Kidney capillary endothelial cell (primary cell): ENCODE data around the gene OSBPL5.

Experiments
- DNase-seq: peaks from one replicate; pipeline ENCODE4 v3.0.0-alpha.2; 2018; ENCODE audit warnings: low spot score

The OSBPL5 gene

DNA sequence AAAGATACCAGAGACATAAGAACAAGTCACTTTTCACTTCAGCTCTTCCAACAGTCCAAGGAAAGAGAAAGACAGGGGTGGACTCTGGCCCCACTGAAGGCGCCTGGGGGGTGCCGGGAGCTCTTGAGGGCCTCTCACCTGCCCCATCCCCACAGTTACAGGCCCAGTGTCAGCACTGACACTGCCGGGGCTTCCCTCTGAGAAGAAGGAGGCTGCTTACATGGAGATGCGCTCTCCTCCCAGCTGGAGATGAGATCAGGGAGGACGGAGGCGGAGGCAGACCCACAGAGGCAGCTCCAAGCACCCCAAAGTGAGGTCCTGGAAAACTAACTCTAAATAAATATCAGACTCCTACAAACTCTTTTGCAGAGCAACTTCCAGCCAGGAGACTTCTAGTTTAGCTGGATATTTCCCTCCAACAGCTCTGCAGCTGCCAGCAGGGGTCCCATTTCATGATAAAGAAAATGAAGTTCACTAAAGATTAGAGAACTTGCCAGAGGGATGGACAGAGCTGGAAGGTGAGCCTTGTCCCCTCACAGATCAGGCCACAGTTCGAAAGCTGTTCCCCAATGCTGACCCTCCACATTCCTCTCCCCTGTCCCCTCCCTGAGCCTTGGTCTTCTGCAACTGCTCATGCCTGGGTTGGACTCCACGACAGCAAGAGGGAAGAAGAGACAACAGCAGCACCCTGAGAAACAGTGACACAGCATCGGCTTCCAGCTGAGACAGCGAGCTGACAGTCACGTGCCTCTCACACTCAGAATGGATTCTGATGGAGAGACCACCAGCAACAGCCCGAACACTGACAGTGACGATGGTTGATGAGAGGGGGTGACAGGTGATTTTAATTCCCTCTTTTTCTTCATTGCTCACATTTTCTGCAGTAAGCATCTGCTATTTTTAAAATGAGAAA, 113.7 kb downstream of the OSBPL5 start:
- DNase-seq = no peak

DNA sequence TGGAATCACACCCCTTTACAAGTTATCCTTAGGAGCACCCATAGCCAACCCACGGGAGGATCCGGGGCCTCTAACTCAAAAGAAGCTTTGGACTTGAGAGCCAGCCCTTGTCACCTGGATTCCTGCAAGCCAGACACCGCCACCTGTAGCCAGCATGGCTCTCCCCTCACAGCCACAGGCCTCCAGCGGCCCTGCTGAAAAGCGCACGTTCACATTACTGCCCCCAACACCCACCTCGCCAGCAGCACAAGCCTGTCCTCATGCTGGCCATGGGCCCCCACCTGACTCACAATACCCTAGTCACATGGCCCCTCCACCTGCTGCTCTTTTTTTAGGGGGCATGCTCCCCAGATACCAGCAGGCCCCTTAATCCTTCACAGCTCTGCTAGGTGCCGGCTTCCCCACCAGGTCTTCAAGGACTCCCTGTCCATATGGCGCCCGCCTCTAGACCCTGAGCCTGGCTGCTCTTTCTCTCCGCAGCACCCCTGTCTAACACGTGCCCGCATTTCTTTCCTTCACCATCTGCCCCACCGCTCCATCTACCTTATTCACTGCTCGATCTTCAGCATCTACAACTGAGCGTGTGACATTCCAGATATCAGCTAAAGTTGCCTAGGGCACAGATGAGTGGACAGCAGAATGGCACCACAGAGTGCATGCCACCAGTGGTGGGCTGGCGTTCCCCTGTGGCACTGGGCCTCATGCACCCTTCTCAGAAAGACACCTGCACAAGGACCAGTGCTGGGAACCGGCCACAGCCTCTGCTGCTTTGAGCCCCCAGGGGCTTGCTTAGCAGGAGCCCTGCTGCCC, 114.5 kb downstream of the OSBPL5 start:
- no peak for DNase-seq

GRCh38 chr11:3049430-3050243, 115.5 kb downstream of the OSBPL5 start:
- no peak for DNase-seq

- DNase-seq = no peak
Observed at GRCh38 chr11:3047637-3048036, 117.5 kb downstream of the OSBPL5 start.

DNA sequence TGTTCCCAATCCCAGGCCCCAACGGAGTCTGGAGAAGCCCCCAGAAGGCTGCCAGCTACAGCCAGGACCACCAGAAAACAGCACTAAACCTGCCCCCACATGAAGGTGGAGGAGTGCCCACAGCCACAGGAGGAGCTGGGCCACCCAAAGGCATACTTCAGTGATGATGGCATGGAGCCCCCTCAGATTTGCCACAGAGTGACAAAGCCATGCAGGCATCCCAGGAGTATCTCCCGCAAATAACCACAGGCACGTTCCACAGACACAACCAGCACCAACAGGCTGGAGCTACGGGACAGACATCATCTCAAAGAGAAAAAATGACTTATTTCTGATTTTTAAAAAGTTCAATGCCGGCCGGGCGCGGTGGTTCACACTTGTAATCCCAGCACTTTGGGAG, 118.5 kb downstream of the OSBPL5 start:
- no peak for DNase-seq

GRCh38 chr11:3046190-3046589, 118.9 kb downstream of the OSBPL5 start:
- no peak for DNase-seq

- DNase-seq = no peak
Observed at GRCh38 chr11:3044915-3045314, 120.2 kb downstream of the OSBPL5 start.

DNA sequence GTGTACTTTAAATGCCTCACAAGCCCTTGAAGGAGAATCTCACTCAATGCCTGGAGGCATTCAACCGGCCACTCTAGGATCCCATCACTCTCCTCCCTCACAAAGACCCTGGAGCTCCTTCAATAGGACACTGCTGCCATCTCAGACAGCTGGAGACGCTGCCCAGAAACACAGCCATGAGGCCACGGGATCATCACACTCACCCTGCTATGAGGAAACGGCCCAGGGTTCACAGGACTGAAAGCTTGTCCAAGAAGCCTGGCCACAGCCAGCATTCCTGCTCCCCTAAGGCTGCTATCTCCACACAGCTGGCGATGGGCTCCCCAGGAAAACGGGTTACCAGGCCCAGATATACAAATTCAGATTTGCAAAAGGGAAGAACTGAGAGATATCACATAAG, 121.1 kb downstream of the OSBPL5 start:
- DNase-seq = no peak

GRCh38 chr11:3043315-3043871, 121.7 kb downstream of the OSBPL5 start:
- no peak for DNase-seq

GRCh38 chr11:3042496-3043314, 122.4 kb downstream of the OSBPL5 start:
- no peak for DNase-seq

DNA sequence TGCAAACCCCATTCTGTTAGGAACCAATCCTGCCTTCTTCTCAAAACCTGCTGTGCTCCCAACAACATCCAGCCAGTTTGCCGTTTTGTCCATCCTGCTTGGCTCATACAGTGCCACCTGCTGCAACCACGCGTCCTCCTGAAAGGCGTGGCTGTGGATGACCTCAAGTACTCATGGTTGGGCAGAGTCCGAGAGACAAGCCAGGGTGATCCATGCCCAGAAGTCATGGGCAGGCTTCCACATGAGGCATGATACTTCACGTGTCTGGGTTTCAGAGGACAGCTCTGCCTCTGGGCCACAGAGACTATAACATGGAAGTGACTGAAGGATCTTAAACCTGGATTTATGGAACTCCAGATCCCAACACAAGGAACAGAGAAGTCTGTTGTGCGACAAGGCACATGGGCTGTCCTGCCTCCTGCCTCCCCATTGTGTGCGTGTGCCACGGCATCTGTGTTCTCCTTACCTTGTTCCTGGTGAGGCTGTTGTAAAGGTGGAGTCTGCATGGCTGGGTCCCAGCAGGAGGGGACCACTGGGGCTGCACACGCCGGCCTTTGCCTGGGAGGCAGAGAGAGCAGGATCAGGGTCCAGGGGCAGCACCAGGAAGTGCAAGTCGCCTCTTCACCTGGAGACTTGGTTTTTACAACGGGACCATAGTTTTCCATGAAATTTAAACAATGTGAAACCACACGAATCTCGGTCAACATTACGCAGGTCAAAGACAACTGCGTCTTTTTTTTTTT, 123.2 kb downstream of the OSBPL5 start:
- DNase-seq = no peak

DNA sequence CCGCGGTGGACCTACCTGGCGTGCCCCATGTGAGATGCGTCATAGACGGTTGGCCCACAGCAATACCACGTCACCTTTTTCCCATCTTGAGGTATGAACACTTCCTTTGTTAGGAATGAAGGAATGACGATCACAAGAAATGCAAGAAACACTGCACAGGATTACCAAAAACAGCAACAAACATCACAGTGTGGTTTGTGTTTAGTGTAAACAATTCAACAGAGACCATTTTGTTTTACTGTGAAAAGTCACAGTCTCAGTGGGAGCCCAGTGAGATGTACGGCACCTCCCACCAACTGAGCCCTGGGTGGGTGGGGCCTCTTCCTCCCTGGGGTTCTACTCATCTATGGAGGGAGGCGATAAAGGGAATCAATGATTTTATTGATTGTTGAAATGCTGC, 124.2 kb downstream of the OSBPL5 start:
- DNase-seq = no peak

DNA sequence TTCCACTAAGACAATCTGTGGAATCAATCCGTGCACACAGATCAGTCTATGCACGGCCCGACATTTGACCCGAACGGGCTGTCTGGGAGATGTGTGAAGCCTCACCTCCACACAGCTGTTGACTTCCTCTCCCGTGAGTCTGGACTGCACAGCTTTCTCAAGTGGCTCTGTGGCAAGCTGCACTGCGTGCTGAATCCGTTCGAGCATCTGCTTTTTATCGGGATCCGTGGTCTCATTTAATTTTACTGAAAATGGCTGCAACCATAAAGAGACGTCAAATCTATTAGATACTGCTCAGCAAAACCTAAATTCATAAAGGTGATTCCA, 127.2 kb downstream of the OSBPL5 start:
- no peak for DNase-seq
